Loucy (cell line): ENCODE results near the gene BCAS3.

Experiments
- H2AFZ ChIP-seq: fragments of 200-600 bp; sonication (generic); 2 replicates; pipeline ENCODE4 v1.6.0; 2016; ENCODE audit warnings: antibody characterized with exemption, mild to moderate bottlenecking, low read length, moderate library complexity
- H3F3A ChIP-seq: fragments of 200-600 bp; 2 replicates; pipeline ENCODE4 v1.6.0; 2016; ENCODE audit warnings: antibody characterized with exemption, low read depth, mild to moderate bottlenecking
- H3K27me3 ChIP-seq: fragments of 200-600 bp; sonication (generic); 2 replicates; pipeline ENCODE4 v1.6.1; 2014; ENCODE audit warnings: low read length, mild to moderate bottlenecking; ENCODE audit not compliant: insufficient read depth, poor library complexity, severe bottlenecking
- H3K36me3 ChIP-seq: fragments of 200-600 bp; sonication (generic); 2 replicates; pipeline ENCODE4 v1.6.1; 2016; ENCODE audit warnings: low read length; ENCODE audit not compliant: insufficient read depth
- H3K4me1 ChIP-seq: fragments of 200-600 bp; sonication (generic); 2 replicates; pipeline ENCODE4 v1.5.1; 2014; ENCODE audit warnings: low read length, mild to moderate bottlenecking; ENCODE audit not compliant: insufficient read depth, poor library complexity, severe bottlenecking
- H3K4me2 ChIP-seq: fragments of 200-600 bp; sonication (generic); 2 replicates; pipeline ENCODE4 v1.6.0; 2014; ENCODE audit warnings: antibody characterized with exemption, low read length, low read depth, mild to moderate bottlenecking; ENCODE audit not compliant: poor library complexity, severe bottlenecking
- H3K4me3 ChIP-seq: fragments of 200-600 bp; sonication (generic); 2 replicates; pipeline ENCODE4 v1.5.1; 2014; ENCODE audit warnings: low read length, mild to moderate bottlenecking, mixed read lengths; ENCODE audit not compliant: poor library complexity, severe bottlenecking
- H3K79me2 ChIP-seq: fragments of 200-600 bp; sonication (generic); 2 replicates; pipeline ENCODE4 v1.6.1; 2014; ENCODE audit warnings: low read length; ENCODE audit not compliant: insufficient read depth
- H3K9ac ChIP-seq: fragments of 200-600 bp; sonication (generic); 2 replicates; pipeline ENCODE4 v1.6.0; 2014; ENCODE audit warnings: mild to moderate bottlenecking, low read depth, low read length, moderate library complexity; ENCODE audit not compliant: poor library complexity, severe bottlenecking
- H3K9me2 ChIP-seq: fragments of 200-600 bp; sonication (generic); replicated peaks from 2 replicates; pipeline ENCODE4 v1.6.1; 2016; ENCODE audit warnings: low read depth, low read length, mixed read lengths
- H3K9me3 ChIP-seq: fragments of 200-600 bp; sonication (generic); 2 replicates; pipeline ENCODE4 v1.6.1; 2014; ENCODE audit warnings: mild to moderate bottlenecking, antibody characterized with exemption, low read length, low read depth; ENCODE audit not compliant: insufficient read depth
- H4K20me1 ChIP-seq: fragments of 200-600 bp; sonication (generic); 2 replicates; pipeline ENCODE4 v1.6.0; 2014; ENCODE audit warnings: antibody characterized with exemption, low read length, mild to moderate bottlenecking; ENCODE audit not compliant: insufficient read depth, poor library complexity, severe bottlenecking
- EZH2phosphoT487 ChIP-seq: fragments of 200-600 bp; IDR thresholded peaks from 2 replicates; pipeline ENCODE4 v1.6.1; 2018; ENCODE audit warnings: antibody characterized with exemption, mild to moderate bottlenecking, moderate library complexity, borderline replicate concordance
- TF ChIP-seq, protein P1 (sequence below): fragments of 200-600 bp; sonication (generic); conservative IDR thresholded peaks from 2 replicates; pipeline ENCODE4 v1.5.1; 2014; ENCODE audit warnings: mild to moderate bottlenecking, antibody characterized with exemption, low read length

The BCAS3 gene

DNA sequence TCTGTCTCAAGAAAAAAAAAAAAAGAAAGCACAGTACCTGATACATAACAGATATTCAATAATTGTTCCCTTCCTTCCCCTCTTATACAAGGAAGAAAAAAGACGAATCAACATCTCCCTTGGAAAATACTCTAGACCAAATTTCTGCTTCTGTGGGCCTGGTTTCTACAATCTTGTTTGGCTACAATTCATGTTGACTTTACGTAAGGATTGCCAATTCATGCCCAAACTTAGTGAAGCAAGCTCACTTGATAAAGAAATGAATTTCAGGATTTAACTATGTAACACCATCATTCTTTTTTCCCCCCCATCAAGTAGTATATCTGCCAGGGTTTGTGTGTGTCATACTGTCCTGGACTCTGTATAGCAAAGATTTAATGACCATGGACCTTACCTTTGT, 587.7 kb downstream of the BCAS3 start:
- no peak overlapping the region for H2AFZ ChIP-seq
- H3K4me1 ChIP-seq = peaks cover 36% of the 10 kb centered on the region
- no peak overlapping the region for H3K4me3 ChIP-seq
- H3K9me2 ChIP-seq = no peaks in the 10 kb centered on the region
- H3K4me2 ChIP-seq = peak overlapping the region; percentile 29
- no peaks in the 10 kb centered on the region for H4K20me1 ChIP-seq
- peak overlapping the region; percentile 19 for H3K9ac ChIP-seq
- no peaks in the 10 kb centered on the region for H3K36me3 ChIP-seq
- no peaks in the 10 kb centered on the region for H3K9me3 ChIP-seq
- H3F3A ChIP-seq = peaks cover 6% of the 10 kb centered on the region; the same call in 1 of the 2 replicates
- no peaks in the 10 kb centered on the region for H3K79me2 ChIP-seq
- no peaks in the 10 kb centered on the region for H3K27me3 ChIP-seq
- TF ChIP-seq EZH2phosphoT487 = no peak
- TF ChIP-seq, protein P1, sequence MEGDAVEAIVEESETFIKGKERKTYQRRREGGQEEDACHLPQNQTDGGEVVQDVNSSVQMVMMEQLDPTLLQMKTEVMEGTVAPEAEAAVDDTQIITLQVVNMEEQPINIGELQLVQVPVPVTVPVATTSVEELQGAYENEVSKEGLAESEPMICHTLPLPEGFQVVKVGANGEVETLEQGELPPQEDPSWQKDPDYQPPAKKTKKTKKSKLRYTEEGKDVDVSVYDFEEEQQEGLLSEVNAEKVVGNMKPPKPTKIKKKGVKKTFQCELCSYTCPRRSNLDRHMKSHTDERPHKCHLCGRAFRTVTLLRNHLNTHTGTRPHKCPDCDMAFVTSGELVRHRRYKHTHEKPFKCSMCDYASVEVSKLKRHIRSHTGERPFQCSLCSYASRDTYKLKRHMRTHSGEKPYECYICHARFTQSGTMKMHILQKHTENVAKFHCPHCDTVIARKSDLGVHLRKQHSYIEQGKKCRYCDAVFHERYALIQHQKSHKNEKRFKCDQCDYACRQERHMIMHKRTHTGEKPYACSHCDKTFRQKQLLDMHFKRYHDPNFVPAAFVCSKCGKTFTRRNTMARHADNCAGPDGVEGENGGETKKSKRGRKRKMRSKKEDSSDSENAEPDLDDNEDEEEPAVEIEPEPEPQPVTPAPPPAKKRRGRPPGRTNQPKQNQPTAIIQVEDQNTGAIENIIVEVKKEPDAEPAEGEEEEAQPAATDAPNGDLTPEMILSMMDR = no peak

DNA sequence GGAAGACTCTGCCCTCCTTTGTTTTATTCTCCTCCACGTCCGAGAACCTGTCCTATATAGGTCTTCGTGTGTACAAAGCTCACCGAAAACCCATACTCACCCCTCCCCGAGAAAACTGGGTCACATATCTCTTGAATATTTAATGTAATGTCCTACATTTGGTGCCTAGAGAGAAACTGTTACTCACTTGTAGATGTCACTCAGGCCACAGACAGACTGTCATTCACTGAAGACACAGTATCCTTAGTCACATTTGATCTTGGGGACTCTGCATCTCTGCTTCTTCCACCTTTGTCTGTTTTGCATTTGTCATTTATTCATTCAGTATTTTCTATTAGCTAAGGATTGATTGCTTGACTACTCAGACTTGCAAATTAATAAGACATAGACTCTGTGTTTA, 590.2 kb downstream of the BCAS3 start:
- H3K9ac ChIP-seq = no peak overlapping the region
- no peaks in the 10 kb centered on the region for H3K9me2 ChIP-seq
- peaks cover 6% of the 10 kb centered on the region; the same call in 1 of the 2 replicates for H3F3A ChIP-seq
- H3K36me3 ChIP-seq = no peaks in the 10 kb centered on the region
- H3K4me2 ChIP-seq = no peak overlapping the region
- peak overlapping the region; percentile 46; the same call in 1 of the 2 replicates for H2AFZ ChIP-seq
- no peaks in the 10 kb centered on the region for H3K27me3 ChIP-seq
- H3K4me1 ChIP-seq = peaks cover 28% of the 10 kb centered on the region
- no peak overlapping the region for H3K4me3 ChIP-seq
- no peaks in the 10 kb centered on the region for H3K79me2 ChIP-seq
- H3K9me3 ChIP-seq = no peaks in the 10 kb centered on the region
- H4K20me1 ChIP-seq = no peaks in the 10 kb centered on the region
- no peak for TF ChIP-seq EZH2phosphoT487
- TF ChIP-seq, protein P1 = no peak

DNA sequence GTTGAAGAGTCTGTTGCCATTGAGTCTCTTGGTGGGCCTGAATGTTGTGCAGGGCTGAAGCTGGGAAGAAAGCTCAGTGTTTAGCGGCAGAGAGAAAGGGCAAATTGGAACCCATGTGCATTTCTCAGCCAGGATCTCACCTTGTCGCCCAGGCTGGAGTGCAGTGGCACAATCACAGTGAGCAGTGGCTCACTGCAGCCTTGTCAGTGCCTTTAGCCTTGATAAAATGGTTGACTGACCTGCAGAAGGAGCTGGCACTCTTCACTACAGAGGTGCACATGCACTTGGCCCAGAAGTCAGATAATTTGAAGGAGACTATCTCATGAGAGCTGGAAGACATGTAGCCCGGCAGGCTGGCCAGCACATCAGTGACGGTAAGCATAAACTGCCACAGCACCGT, 597.7 kb downstream of the BCAS3 start:
- Histone ChIP-seq H3K4me1 (peaks cover 21% of the 10 kb centered on the region), H3K27me3 (no peaks in the 10 kb centered on the region), H3K4me3 (no peak overlapping the region), H3K9ac (no peak overlapping the region), H2AFZ (no peak overlapping the region), H3K4me2 (no peak overlapping the region), H3K36me3 (no peaks in the 10 kb centered on the region), H3K9me2 (no peaks in the 10 kb centered on the region), H3K9me3 (no peaks in the 10 kb centered on the region), H3F3A (0 out of 2 replicates have a peak, but pooled peaks cover 2% of the 10 kb centered on the region), H3K79me2 (no peaks in the 10 kb centered on the region), H4K20me1 (no peaks in the 10 kb centered on the region)
- TF ChIP-seq, protein P1 = no peak
- TF ChIP-seq EZH2phosphoT487 = no peak
